ENCODE measurements around the gene SOCS7.

Gene SOCS7

GRCh38 chr17:38338053-38338452 is 13.6 kb upstream of the SOCS7 start:
- no peak for DNase-seq

GRCh38 chr17:38338535-38338934 is 13.1 kb upstream of the SOCS7 start:
- DNase-seq = no peak

GRCh38 chr17:38339891-38340290 is 11.8 kb upstream of the SOCS7 start:
- no peak for DNase-seq

GRCh38 chr17:38341035-38341721 is 10.5 kb upstream of the SOCS7 start:
- DNase-seq = no peak

GRCh38 chr17:38342886-38343607 is 8.6 kb upstream of the SOCS7 start:
- no peak for DNase-seq

GRCh38 chr17:38343608-38344419 is 7.8 kb upstream of the SOCS7 start, which contains the start of gene GPR179:
TSS of gene GPR179 (minus strand) at chr17:38343956. CDS start at chr17:38343789, 167 bp downstream.
- no peak for DNase-seq

- no peak for DNase-seq
Observed at GRCh38 chr17:38344420-38344745, 7.3 kb upstream of the SOCS7 start.

GRCh38 chr17:38345743-38346142 is 5.9 kb upstream of the SOCS7 start:
- DNase-seq = no peak

- peak; percentile 79 for DNase-seq
Observed at GRCh38 chr17:38349097-38349730, 2.4 kb upstream of the SOCS7 start.

GRCh38 chr17:38350035-38350434 is 1.6 kb upstream of the SOCS7 start:
- DNase-seq = no peak

GRCh38 chr17:38352245-38353085 is 821 bp downstream of the SOCS7 start:
- DNase-seq = no peak

- DNase-seq = no peak
Observed at GRCh38 chr17:38353086-38353604, 1.5 kb downstream of the SOCS7 start.

- DNase-seq = no peak
Observed at GRCh38 chr17:38353668-38354067, 2.0 kb downstream of the SOCS7 start.

GRCh38 chr17:38354466-38354865 is 2.8 kb downstream of the SOCS7 start:
- no peak for DNase-seq

GRCh38 chr17:38355251-38355650 is 3.6 kb downstream of the SOCS7 start:
- no peak for DNase-seq

GRCh38 chr17:38357486-38358123 is 6.0 kb downstream of the SOCS7 start:
- DNase-seq = no peak

- no peak for DNase-seq
Observed at GRCh38 chr17:38358586-38359513, 7.2 kb downstream of the SOCS7 start.

- no peak for DNase-seq
Observed at GRCh38 chr17:38361694-38362465, 10.2 kb downstream of the SOCS7 start.

- DNase-seq = no peak
Observed at GRCh38 chr17:38363016-38363415, 11.4 kb downstream of the SOCS7 start.

- no peak for DNase-seq
Observed at GRCh38 chr17:38364741-38365140, 13.1 kb downstream of the SOCS7 start.

Measured in CD4-positive, alpha-beta T cell treated with Interferon gamma for 1 hour (primary cell).